ENCODE data around the gene DNAI7.

The DNAI7 gene

DNA sequence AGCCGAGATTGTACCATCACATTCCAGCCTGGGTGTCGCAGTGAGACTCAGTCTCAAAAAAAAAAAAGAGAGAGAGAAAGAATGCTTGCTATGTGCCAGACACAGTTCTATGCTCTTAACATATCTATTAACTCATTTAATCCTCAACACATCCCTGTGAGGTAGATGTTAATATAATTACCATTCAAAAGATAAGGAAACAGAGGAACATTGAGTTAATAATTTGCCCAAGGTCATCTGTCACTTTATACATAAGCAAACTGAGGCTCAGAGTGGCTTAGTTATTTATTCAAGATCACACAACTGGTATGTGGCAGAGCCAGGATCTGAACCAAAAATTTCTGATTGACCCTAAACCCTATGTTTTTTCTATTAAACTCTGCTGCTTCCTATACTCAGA is 129.9 kb downstream of the DNAI7 start:
- TF ChIP-seq CTCF (IDR thresholded peaks at IDR 0.05; ENCODE audit: low read depth, low read length): no peak
- DNase-seq (ENCODE audit: low read depth in 2 of 2): no peak
- H3K4me3 ChIP-seq (replicated peaks in 1 of 2; ENCODE audit: low read depth in 2 of 2, low read length in 2 of 2): no peak overlapping the region

DNA sequence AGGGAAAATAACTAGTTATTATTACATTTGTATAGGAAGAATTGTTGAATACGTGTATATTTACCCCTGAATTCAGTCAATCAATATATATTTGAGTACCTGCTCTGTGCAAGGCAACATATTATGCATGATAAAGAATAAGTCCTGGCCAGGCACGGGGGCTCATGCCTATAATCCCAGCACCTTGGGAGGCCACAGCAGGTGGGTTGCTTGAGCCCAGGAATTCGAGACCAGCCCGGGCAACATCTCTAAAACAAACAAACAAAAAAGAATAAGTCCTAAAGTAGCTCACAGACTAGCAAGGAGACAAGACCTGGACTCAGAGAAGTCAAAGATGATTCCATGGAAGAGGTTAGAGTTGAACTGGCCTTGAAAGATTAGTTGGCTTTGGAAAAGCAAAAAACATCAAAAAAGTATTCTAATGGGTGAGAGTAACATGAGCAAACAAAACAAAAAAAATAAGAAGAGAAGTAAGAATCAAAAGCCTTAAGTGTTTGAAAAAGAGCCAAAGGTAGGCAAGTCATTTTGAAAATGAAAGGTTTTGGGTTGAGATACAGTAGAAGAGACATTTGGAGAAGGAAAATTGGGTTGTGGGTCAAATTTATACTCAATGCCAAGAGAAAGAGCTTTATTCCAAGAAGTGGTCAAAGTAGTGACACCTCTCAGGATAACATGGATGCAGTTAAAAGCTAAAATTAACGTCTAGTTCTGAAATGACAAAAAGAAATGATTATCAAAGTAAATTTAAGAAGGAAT is 130.9 kb downstream of the DNAI7 start:
- no peak overlapping the region for H3K4me3 ChIP-seq (replicated peaks in 1 of 2; ENCODE audit: low read depth in 2 of 2, low read length in 2 of 2)
- TF ChIP-seq CTCF (IDR thresholded peaks at IDR 0.05; ENCODE audit: low read depth, low read length): no peak
- DNase-seq (ENCODE audit: low read depth in 2 of 2): no peak

DNA sequence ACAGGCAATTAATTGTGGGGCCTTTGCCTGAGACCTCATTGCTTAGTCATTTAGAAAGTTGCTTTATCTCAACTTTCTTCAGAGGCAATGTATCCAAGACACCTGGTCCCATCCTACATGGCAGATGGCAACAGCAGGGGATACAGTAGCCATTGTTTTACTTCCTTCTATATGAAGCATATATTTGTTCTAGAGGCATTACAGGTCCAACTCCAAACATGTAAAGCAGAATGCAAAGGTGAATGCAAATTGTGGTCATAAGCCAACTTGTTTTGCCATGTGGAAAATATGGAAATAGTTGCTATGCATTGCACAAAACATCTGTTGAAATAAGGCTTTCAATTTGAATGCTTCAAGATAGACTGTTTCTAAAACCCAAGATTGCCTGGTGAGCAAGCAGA is 136.3 kb downstream of the DNAI7 start:
- no peak overlapping the region for H3K4me3 ChIP-seq (replicated peaks in 1 of 2; ENCODE audit: low read depth in 2 of 2, low read length in 2 of 2)
- DNase-seq (ENCODE audit: low read depth in 2 of 2): no peak
- no peak for TF ChIP-seq CTCF (IDR thresholded peaks at IDR 0.05; ENCODE audit: low read depth, low read length)
